ENCODE data around the gene SLC17A6. TPM values are rescaled to one million over a fixed set of nuclear protein-coding genes. Genes with fewer than 3 reads are reported as not detected.

Gene SLC17A6
- total and polyA plus RNA-seq, 10 donors: not detected

DNA sequence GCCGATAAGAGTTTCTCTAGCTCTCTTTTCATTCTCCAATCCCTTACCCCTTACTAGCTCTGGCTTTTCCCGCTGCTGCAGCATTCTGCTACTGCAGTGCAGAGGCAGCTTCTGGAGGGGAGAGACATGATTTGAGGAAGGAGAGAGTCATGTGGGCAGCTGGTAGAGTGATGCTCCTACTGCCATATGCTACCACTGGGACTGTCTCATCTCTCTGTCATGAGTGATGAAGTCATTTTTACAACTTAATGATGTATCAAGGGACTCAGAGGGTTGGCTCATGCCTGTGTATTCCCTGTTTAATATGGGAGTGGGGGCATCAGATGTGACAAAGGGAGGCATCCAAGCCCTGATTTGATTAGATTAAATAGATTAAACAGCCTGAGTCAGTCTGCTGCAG lies 11.3 kb downstream of the SLC17A6 start:
- no peak overlapping the region for H3K27ac ChIP-seq

DNA sequence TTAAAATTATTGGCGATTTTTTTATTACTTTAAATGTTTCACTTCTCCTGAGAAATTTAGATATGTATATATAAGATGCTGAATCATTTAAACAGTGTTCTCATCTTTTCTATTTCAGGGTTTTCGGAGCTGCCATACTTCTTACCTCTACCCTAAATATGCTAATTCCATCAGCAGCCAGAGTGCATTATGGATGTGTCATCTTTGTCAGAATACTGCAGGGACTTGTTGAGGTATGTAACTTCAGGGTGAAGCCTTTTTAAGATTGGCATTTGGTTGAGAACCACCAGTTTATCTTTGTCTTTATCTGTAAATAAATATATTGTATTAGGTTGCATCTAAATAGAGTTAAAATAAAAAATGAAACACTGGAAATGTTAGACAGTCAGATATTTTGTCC lies 21.1 kb downstream of the SLC17A6 start:
- peaks cover 0 to 2% (median 0%) of the 10 kb centered on the region in 7 donors for H3K27me3 ChIP-seq (replicated peaks in 1 of 7)
- intact Hi-C loops (cut with DNase I; ENCODE audit: low total_unique reads): no loop called here
- H3K4me1 ChIP-seq: no peaks in the 10 kb centered on the region
- no peak for TF ChIP-seq POLR2A (IDR thresholded peaks at IDR 0.05)
- TF ChIP-seq POLR2AphosphoS5 (IDR thresholded peaks at IDR 0.05): no peak
- TF ChIP-seq, protein P1, sequence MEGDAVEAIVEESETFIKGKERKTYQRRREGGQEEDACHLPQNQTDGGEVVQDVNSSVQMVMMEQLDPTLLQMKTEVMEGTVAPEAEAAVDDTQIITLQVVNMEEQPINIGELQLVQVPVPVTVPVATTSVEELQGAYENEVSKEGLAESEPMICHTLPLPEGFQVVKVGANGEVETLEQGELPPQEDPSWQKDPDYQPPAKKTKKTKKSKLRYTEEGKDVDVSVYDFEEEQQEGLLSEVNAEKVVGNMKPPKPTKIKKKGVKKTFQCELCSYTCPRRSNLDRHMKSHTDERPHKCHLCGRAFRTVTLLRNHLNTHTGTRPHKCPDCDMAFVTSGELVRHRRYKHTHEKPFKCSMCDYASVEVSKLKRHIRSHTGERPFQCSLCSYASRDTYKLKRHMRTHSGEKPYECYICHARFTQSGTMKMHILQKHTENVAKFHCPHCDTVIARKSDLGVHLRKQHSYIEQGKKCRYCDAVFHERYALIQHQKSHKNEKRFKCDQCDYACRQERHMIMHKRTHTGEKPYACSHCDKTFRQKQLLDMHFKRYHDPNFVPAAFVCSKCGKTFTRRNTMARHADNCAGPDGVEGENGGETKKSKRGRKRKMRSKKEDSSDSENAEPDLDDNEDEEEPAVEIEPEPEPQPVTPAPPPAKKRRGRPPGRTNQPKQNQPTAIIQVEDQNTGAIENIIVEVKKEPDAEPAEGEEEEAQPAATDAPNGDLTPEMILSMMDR (IDR thresholded peaks at IDR 0.05 in 8 of 11, conservative IDR thresholded peaks at IDR 0.05 in 3 of 11): no peak
- H3K4me3 ChIP-seq: no peak overlapping the region
- no peak overlapping the region for H3K27ac ChIP-seq
- H3K36me3 ChIP-seq: no peaks in the 10 kb centered on the region
- WGBS, 5 donors: 77 to 84% (median 82%) methylated on average over 2 of the region's 2 CpGs
- no peak for DNase-seq
- no peaks in the 10 kb centered on the region for H3K9me3 ChIP-seq

More for the DNA sequence above, 11.3 kb downstream of the SLC17A6 start:
- intact Hi-C loops (cut with DNase I; ENCODE audit: low total_unique reads): no loop called here
- Histone ChIP-seq H3K36me3 (no peaks in the 10 kb centered on the region), H3K9me3 (no peaks in the 10 kb centered on the region), H3K4me3 (no peak overlapping the region), H3K27me3 (replicated peaks in 1 of 7) (peaks cover 0 to 42% (median 6%) of the 10 kb centered on the region in 7 donors), H3K4me1 (no peaks in the 10 kb centered on the region)
- no peak for DNase-seq
- 54 to 71% (median 61%) methylated on average over 2 of the region's 2 CpGs for WGBS, 5 donors
- TF ChIP-seq, protein P1 (IDR thresholded peaks at IDR 0.05 in 8 of 11, conservative IDR thresholded peaks at IDR 0.05 in 3 of 11): no peak
- no peak for TF ChIP-seq POLR2A (IDR thresholded peaks at IDR 0.05)
- TF ChIP-seq POLR2AphosphoS5 (IDR thresholded peaks at IDR 0.05): no peak

DNA sequence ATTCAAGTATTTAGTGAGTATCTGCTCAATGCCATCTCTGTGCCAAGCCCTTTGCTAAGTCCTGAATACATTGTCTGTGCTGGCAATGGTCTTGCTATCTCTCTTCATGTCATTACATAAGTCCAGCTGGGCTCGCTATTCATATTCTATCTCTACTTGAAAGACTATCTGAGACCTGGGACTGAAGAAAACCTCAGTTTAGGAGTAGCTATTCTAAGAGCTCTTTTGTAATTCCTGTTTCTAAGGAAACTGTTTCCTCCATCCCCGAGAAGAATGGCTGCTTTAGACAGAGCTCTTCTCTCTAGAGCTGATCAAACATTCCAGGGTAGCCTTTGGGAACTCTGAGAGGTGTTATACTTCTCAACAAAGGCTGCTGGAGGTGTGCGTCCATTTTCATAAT lies 33.0 kb downstream of the SLC17A6 start:
- WGBS, 5 donors: 27 to 40% (median 36%) methylated on average over 3 of the region's 3 CpGs
- no peaks in the 10 kb centered on the region for H3K27me3 ChIP-seq (replicated peaks in 1 of 7)
- H3K36me3 ChIP-seq: no peaks in the 10 kb centered on the region
- no peak overlapping the region for H3K27ac ChIP-seq
- intact Hi-C loops (cut with DNase I; ENCODE audit: low total_unique reads): no loop called here
- TF ChIP-seq POLR2AphosphoS5 (IDR thresholded peaks at IDR 0.05) (no peak), POLR2A (IDR thresholded peaks at IDR 0.05) (no peak)
- TF ChIP-seq, protein P1 (IDR thresholded peaks at IDR 0.05 in 8 of 11, conservative IDR thresholded peaks at IDR 0.05 in 3 of 11): no peak
- no peaks in the 10 kb centered on the region for H3K4me1 ChIP-seq
- no peak for DNase-seq
- no peak overlapping the region for H3K4me3 ChIP-seq
- no peaks in the 10 kb centered on the region for H3K9me3 ChIP-seq

DNA sequence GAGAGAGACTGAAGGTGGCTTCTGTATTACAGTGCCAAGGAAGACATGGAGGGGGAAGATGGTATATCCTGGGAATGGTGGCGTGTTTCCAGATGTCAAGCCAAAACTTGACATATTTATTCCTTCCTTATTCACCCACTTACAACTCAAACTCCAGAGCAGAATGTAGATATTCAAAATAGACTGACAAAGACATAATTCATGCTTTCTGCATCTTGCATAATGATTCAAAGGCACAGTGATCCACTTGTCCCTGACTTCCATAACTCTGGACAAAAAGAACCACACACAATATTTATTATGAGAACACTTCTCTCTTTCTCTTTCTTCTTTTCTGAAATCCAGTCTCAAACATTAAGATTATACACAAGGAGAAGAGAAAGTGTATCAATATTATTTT lies 48.9 kb downstream of the SLC17A6 start:
- Histone ChIP-seq H3K9me3 (no peaks in the 10 kb centered on the region), H3K4me1 (no peaks in the 10 kb centered on the region), H3K27me3 (replicated peaks in 1 of 7) (no peaks in the 10 kb centered on the region), H3K36me3 (no peaks in the 10 kb centered on the region), H3K4me3 (no peak overlapping the region), H3K27ac (no peak overlapping the region)
- TF ChIP-seq POLR2AphosphoS5 (IDR thresholded peaks at IDR 0.05) (no peak), POLR2A (IDR thresholded peaks at IDR 0.05) (no peak)
- TF ChIP-seq, protein P1 (IDR thresholded peaks at IDR 0.05 in 8 of 11, conservative IDR thresholded peaks at IDR 0.05 in 3 of 11): no peak
- intact Hi-C loops (cut with DNase I; ENCODE audit: low total_unique reads): no loop called here
- 30 to 61% (median 51%) methylated on average over 1 of the region's 1 CpG for WGBS, 5 donors
- no peak for DNase-seq
